ENCODE measurements around the gene PLA2G4F. TPM values are rescaled to one million over a fixed set of nuclear protein-coding genes. Genes with fewer than 3 reads are reported as not detected.

The PLA2G4F gene
- total RNA-seq, 1 donor from 2014 or later: not detected

DNA sequence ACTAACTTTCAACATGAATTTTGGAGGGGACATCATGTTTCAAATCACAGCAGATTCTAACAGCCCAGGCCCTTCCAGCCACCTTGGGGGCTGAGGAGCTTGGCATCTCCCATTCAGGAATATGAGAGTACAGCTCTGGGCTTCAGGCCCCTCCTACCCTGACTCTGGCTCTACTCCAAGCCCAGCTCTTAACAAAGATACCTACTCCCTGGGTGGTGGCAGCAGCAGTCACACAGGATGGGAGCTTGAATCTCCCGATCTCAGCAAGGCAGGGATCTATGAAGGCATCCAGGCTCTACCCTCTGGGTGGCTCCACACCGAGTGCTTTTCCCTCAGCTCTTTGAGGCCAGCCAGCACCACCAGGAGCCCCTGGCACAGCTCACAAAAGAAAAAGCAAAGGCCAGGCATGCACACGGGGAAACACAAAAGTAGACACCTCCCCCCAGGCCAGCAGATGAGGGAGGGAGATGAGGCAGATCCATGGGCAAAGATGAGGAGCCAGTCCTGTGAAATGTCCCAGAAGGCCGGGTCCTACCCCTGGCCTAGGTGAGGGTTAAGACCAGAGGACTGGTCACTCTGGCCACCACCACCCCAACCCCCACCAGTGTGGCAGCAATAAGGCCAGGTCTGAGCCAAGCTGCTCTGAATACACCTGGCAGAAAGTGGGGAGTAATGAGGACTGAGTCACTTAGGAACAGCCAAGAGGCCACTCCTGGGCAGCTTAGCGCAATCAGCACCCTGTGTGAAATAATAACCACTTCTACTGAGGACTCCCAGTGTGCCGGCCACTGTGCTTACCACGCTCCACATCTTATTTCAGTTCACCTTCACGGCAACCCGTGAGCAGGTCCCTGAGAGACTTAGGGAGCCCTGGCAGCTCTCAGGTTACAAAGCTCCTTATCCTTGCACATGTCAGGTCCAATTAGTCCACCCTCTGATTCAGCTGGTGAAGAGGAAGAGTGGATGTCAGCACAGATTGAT lies 24.3 kb downstream of the PLA2G4F start:
- Mint-ChIP-seq H3K4me1 (no peaks in the 10 kb centered on the region), H3K27ac (no peak overlapping the region), H3K36me3 (ENCODE audit: low read depth) (no peaks in the 10 kb centered on the region), H3K4me3 (no peak overlapping the region), H3K9me3 (no peaks in the 10 kb centered on the region), H3K27me3 (peaks cover 19% of the 10 kb centered on the region)
- ATAC-seq (ENCODE audit: low read depth) (no peak), DNase-seq (no peak)
- TF ChIP-seq, protein P1, sequence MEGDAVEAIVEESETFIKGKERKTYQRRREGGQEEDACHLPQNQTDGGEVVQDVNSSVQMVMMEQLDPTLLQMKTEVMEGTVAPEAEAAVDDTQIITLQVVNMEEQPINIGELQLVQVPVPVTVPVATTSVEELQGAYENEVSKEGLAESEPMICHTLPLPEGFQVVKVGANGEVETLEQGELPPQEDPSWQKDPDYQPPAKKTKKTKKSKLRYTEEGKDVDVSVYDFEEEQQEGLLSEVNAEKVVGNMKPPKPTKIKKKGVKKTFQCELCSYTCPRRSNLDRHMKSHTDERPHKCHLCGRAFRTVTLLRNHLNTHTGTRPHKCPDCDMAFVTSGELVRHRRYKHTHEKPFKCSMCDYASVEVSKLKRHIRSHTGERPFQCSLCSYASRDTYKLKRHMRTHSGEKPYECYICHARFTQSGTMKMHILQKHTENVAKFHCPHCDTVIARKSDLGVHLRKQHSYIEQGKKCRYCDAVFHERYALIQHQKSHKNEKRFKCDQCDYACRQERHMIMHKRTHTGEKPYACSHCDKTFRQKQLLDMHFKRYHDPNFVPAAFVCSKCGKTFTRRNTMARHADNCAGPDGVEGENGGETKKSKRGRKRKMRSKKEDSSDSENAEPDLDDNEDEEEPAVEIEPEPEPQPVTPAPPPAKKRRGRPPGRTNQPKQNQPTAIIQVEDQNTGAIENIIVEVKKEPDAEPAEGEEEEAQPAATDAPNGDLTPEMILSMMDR (IDR thresholded peaks at IDR 0.05): no peak
- ChIA-PET CTCF (interaction anchor here (1.5 kb wide), 1 partner anchor 143 kb away, joined by 4 read pairs; no protein-coding TSS in a partner anchor), POLR2A (no interaction called here)
- intact Hi-C loops (cut with micrococcal nuclease): no loop called here

DNA sequence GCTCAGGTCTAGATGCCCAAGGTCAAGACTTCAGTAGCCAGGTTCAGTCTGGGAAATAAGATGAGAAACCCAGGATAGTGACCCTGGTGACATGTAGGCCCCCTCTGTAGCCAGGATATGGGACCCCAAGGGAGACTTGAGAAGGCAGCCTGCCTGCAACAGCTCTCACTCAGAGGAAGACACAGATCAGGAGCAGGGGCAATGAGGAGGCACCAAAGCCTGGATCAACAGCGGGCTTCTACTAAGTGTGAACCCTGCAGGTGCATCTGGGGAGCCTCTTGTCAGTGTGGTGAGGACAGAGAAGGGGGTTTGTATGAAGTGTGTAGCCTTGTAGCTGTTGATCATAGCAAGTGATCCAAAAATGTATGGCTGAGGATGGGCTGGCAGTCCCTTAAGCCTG lies 25.4 kb downstream of the PLA2G4F start:
- no peak overlapping the region for H3K4me3 Mint-ChIP-seq
- intact Hi-C loops (cut with micrococcal nuclease): no loop called here
- CTCF ChIA-PET: no interaction called here

DNA sequence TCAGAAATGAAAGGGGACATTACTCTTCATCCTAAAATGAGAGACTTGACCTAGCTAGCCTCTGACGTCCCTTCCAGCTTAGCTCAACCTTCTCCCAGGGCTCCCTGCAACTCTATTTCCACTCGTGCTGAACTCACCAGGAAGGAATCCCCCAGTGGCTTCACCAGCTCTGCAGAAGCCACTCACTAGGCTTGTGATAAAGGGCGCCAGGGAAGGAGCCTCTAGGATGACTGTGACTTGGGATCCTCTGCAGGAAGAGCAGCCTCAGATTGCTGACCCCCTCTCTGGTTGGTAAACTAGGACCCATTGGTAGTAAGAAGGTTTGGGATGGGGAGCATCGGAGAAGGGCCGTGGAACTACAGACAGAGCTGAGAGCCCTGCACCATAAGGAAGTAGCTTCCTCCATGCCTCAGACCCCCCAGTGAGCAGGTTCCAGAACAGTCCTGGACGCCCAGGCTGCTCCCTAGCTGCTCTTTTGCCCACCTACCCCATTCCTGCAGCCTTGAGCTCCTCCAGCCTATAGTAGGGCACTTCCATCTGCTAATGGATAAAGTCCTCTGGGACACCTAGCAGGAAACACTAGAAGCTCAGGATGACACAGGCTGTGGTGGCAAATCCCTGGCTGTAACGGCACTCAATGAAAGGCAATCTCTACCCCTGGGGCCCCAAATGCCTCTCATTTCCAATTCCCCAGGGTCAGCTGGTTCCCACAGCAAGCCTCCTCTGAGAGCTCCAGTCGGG lies 26.0 kb downstream of the PLA2G4F start:
- no peak for DNase-seq
- no peak overlapping the region for H3K4me3 Mint-ChIP-seq
- peaks cover 21% of the 10 kb centered on the region for H3K27me3 Mint-ChIP-seq
- no peak for ATAC-seq (ENCODE audit: low read depth)
- TF ChIP-seq, protein P1 (IDR thresholded peaks at IDR 0.05): no peak
- H3K27ac Mint-ChIP-seq: no peak overlapping the region
- H3K9me3 Mint-ChIP-seq: no peaks in the 10 kb centered on the region
- intact Hi-C loops (cut with micrococcal nuclease): no loop called here
- H3K36me3 Mint-ChIP-seq (ENCODE audit: low read depth): no peaks in the 10 kb centered on the region
- H3K4me1 Mint-ChIP-seq: no peaks in the 10 kb centered on the region
- POLR2A ChIA-PET: no interaction called here
- CTCF ChIA-PET: no interaction called here

More for the DNA sequence above, 25.4 kb downstream of the PLA2G4F start:
- H3K27ac Mint-ChIP-seq: no peak overlapping the region
- H3K4me1 Mint-ChIP-seq: no peaks in the 10 kb centered on the region
- no peaks in the 10 kb centered on the region for H3K9me3 Mint-ChIP-seq
- H3K27me3 Mint-ChIP-seq: peaks cover 21% of the 10 kb centered on the region
- DNase-seq: no peak
- no peaks in the 10 kb centered on the region for H3K36me3 Mint-ChIP-seq (ENCODE audit: low read depth)
- POLR2A ChIA-PET: no interaction called here
- no peak for ATAC-seq (ENCODE audit: low read depth)
- TF ChIP-seq, protein P1 (IDR thresholded peaks at IDR 0.05): no peak

DNA sequence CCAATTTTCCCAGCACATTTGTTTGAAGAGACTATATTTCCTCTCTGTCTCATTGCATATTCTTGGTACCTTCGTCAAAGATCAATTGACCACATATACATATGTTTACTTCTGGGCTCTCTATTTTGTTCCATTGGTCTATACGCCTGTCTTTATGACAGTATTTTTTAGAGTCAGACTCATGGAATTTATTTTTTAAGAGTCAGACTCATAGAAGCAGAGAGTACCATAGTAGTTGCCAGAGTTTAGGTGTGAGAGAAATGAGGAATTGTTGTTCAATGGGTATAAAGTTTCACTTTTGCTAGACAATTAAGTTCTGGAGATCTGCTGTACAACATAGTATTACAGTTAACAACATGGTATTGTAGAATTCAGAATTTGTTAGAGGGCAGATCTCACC lies 27.1 kb downstream of the PLA2G4F start:
- intact Hi-C loops (cut with micrococcal nuclease): no loop called here

More for the DNA sequence above, 27.1 kb downstream of the PLA2G4F start:
- ATAC-seq (ENCODE audit: low read depth): no peak
- TF ChIP-seq, protein P1 (IDR thresholded peaks at IDR 0.05): no peak
- POLR2A ChIA-PET: no interaction called here
- Mint-ChIP-seq H3K27ac (no peak overlapping the region), H3K4me3 (no peak overlapping the region), H3K36me3 (ENCODE audit: low read depth) (no peaks in the 10 kb centered on the region), H3K9me3 (no peaks in the 10 kb centered on the region), H3K4me1 (no peaks in the 10 kb centered on the region), H3K27me3 (peaks cover 21% of the 10 kb centered on the region)
- CTCF ChIA-PET: no interaction called here
- DNase-seq: no peak

All from activated B cell treated with CpG ODN at 0.5 μM for 24 hours (primary cell).